ENCODE measurements around the gene IMPA2.

IMPA2 gene

GRCh38 chr18:11991021-11991795 is 9.9 kb downstream of the IMPA2 start:
- no peak for DNase-seq

DNA sequence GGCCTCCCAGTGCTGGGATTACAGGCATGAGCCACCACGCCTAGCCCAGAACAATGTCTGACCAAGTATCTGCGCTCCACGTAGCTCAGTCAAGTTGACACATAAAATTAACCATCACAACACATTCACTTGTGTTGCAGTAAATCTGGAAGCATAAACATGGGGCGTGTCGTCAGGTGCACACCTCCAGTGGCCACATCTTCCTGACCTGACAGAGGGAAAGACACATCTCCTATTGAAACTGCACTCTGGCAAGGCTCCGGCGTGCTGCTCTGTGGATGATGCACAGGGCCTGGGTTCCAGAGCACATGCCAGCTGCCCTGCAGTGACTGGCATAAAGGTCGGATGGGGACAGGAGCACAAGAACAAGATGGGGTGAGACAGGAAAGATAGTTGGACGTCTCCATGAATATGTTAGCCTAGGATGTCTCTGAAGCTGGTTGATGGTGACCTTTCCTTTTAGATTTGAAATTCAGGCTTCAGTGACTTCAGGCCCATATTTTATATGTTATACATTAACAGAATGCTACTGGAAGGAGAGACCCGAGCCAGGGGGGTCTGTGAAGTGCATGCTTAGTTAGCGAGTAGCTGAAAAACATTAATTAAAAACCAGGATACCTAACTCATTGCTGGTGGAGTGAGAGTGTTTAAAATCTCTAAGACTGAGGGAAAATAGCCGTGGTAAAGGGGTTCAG is 10.9 kb downstream of the IMPA2 start:
- no peak for DNase-seq

DNA sequence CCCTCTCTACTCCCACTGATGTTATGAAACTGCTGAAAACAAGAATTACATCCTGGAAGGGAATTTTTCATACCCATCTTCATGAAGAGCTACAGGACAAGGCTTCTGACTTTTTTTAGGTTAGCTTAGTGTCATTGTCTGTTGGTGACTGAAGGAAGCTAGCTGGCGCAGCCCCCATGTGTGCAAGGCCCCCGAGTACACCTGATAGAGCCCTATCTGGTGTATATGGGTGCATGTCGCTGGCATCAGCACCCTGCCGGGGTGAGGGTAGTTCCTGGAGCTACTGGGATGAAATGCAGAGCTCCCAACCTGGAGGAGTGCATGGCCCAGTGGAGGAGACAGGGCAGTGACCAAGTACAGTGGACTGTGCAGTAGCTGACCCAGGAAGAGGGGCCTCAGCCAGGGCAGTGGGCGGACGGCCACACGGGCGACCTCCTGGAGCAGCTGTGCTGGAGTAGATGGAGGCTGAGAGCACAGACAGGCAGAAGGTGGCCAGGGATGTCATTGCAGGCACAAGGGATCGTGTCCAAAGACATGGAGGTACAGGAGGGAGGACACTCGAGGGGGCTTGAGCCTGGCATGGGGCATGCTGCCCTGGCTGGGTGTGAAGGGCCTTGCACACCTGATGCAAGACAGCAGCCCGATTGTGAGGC is 12.1 kb downstream of the IMPA2 start:
- DNase-seq: no peak

DNA sequence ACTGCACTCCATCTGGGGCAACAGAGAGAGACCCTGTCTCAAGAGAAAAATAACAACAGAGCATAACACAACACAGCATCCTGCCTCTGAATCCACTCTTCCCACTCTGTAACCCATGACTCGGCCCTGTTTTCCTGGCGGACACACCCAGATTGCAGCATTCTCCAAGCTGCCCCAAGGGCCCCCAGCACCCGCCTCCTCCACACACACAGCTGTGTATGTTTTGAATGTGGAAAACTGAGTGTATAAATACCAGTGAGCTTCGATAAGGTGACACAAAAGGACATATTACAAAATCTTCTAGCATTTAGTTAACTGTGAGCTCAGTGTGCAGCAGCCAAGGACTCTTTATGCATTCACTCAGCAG is 13.0 kb downstream of the IMPA2 start:
- DNase-seq: no peak

- no peak for DNase-seq
Measured at GRCh38 chr18:11994703-11995444, 13.6 kb downstream of the IMPA2 start.

- DNase-seq: peak; percentile 41 to 45
Measured at GRCh38 chr18:11995445-11996189, 14.3 kb downstream of the IMPA2 start.

DNA sequence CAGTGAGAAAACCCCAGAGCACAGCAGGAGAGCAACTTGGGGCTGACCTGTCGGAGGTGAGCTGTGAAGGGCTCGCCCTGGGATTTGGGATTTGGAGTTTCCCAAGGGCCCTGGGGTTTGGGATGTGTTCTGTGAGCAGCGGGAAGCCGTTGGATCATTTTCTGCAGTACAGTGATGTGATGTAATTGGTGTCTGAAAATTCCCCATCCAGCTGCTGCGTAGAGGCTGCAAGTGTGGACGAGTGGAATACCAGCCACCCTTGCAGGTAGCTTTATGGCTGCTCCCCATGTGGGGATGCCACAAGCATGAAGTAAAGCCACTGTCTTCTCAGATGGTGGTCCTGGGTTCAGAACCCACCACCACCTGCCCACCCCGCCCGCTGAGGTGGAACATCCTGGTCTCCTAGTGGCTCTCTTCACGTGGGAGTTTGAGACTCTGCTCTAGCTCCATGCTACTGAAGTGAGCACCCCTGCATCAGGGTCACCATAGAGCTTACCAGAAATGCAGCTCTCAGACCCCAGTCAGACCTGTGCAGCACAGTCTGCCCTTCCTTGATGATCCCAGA is 15.0 kb downstream of the IMPA2 start:
- DNase-seq: no peak

DNA sequence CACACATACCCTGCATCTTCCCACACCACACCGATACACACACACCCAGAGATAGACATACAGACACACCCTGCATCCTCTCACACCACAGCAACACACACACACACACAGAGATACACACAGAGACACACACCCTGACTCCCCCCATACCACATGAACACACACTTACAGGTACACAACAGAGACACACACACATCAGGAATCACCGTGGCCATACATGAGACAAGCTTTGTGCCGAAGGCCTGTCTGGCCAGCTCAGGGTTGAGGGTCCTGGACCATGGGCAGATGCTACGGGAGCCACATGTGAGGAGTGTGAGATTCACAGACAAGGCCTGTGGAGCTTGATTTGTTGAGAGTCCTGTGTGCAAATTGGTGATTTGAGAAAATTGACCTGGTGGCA is 15.6 kb downstream of the IMPA2 start:
- no peak for DNase-seq

DNA sequence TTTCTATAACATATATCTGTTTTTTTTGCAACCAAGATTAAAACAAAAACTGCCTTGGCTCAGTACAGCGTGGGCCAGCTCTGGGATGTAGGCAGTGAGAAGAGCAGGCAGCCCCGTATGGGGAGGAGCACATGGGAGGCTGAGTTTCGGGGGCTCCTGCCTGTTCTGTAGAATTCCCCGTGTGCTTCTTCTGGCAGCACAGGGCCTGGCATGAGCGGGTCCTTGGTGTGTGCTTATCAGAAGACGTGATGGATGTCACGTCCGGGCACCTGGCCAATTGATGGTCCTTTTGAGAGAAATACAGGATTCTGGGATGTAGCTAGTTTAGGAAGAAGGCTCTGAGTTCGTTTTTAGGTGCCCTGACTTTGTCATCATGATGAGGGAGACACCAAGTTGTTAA is 16.2 kb downstream of the IMPA2 start:
- no peak for DNase-seq

DNA sequence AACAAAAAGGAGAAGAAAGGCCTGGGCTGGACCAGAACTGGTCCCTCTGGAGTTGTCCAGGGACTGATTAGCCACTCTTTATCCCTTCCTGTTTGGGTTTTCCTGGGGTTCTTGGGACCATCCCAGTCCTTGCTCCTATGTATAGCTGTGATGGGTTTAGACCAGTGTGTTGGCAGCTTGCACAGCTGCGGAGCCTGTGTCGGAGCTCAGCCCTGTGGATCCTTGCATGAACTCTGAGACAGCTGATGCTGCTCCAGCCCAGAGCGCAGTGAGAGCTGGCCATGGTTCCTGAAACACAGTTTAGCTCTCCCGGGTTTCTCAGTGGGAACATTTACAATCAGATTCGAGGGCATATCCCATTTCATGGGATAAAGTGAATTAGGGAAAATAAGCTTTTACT is 16.9 kb downstream of the IMPA2 start:
- no peak for DNase-seq

GRCh38 chr18:11999429-11999828 is 18.1 kb downstream of the IMPA2 start:
- no peak for DNase-seq

GRCh38 chr18:12000072-12000659 is 18.9 kb downstream of the IMPA2 start:
- no peak for DNase-seq

DNA sequence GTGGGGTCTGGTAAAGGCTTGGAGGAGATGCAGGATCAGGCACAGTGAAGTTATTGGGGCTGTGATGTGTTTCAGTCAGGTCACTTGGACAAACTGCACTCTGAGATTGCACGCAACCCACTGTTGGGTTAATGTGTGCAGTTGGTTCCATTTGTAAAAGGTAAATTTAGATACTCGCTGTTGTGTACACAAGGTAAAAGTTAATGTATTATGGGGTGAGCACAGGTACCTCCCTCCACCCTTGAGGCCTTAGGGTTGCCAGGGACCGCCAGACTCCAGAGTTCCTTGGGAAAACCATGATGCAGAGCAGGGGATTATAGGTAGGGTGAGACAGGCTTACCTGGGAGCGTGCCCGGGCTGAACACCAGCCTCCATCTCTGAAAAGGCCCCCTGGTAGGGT is 20.1 kb downstream of the IMPA2 start:
- no peak for DNase-seq

DNA sequence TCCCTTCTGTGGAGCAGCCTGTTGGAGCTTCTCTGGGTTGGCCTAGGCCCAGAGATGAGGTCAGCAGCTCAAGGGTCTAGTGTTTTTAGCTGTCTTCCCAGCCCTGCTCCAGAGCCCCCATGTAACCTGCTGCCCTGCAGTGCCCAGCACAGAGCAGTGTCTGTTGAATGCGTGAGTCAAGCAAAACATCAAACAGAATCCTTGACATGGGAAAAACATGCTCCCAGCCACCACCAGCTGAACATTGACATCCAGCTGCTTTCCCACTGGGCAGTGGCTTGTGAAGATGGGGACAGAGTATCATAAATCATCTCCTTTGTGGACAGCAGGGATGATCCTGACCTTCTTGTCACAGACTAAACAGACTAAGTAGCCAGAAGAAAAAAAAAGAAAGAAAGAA is 22.6 kb downstream of the IMPA2 start:
- no peak for DNase-seq

GRCh38 chr18:12005538-12006487 is 24.5 kb downstream of the IMPA2 start:
- no peak for DNase-seq

DNA sequence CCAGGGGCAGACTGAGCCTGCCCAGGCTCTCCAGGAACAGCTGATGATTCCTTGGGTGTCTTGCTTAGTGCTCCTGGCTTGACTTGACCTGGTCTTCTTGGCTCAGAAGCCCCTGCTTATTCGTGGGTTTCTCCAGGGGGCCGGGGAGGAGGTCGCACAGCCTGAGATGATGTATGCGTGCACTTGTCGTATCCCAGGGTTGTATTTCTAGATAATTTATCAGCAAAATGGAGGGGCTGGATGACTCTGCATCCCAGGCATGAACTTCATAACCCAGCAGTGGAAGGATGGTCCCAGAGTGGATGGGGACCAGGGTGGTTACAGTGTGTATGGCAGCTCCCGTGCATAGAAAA is 25.2 kb downstream of the IMPA2 start:
- no peak for DNase-seq

DNA sequence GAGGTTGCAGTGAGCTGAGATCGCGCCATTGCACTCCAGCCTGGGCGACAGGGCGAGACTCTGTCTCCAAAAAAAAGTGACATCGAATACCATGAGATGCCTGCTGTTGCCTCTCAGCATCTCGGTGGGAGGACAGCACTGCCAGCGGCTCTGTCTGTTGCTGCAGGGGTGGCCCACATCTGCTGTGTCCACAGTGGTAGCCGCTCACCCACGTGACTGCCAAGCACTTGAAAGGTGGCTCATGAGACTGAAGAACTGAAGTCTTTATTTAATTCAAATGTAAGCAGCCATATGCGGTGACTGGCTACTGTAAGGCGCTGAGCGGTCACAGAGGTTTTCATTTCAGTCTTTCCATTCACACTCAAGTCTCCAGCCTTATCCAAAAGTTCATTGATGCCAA is 25.8 kb downstream of the IMPA2 start:
- DNase-seq: no peak

GRCh38 chr18:12008181-12008767 is 27.0 kb downstream of the IMPA2 start:
- DNase-seq: no peak

DNA sequence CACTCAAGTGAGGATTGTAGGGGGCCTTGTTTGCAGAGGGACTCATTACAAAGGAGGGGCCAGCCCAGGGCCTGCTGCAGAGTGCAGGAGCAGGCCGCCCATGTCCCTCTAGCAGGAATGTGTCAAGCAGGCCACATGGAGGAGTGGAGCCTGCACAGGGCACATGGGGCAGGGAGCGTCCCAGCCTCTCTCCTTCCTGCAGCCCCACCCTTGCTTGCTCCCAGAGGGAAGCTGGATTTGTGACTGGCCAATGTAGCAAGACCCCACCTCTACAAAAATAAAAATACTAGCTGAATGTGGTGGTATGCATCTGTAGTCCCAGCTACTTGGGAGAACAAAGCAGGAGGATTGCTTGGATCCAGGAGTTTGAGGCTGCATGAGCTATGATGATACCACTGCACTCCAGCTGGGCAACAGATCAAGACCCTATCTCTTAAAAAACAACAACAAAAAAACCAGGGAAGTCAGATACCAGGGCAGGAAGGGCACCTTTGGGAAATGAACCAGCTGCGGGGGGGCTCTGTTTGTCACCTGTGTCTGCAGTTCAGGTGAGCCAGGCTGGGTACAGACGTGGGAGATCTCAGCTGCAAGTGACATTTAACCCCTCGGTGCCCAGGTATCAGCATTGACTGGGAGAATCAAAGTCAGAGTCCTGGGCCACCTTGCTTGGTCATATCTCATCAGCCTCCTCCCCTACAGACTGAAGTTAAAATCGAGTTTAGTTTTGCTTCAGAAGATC is 27.7 kb downstream of the IMPA2 start:
- no peak for DNase-seq
